NCI-H1092 (cell line): ENCODE results near the gene UTP25.
A peak's percentile ranks its signal among the peaks of the same experiment; 100 is the strongest.
"Not testable (repeated sequence)": the region's sequence is repeated elsewhere in the genome, so short reads cannot be mapped to it uniquely, and the experiment has no call there.

ENCODE experiments used
- DNase-seq: peaks from one replicate; lab custom pipeline; 2025; lab: John Stamatoyannopoulos, UW

Gene UTP25

GRCh38 chr1:209871430-209871829 lies 43.7 kb downstream of the UTP25 start:
- DNase-seq, result no peak

- no peak for DNase-seq
Observed at GRCh38 chr1:209873067-209873799, 45.5 kb downstream of the UTP25 start.

GRCh38 chr1:209875515-209875914 lies 47.7 kb downstream of the UTP25 start:
- peak; percentile 68 for DNase-seq

- no peak for DNase-seq
Observed at GRCh38 chr1:209876078-209876800, 48.5 kb downstream of the UTP25 start.

- no peak for DNase-seq
Observed at GRCh38 chr1:209877087-209877764, 49.5 kb downstream of the UTP25 start.

- DNase-seq, result no peak
Observed at GRCh38 chr1:209878964-209879363, 51.2 kb downstream of the UTP25 start.

- no peak for DNase-seq
Observed at GRCh38 chr1:209879539-209879938, 51.8 kb downstream of the UTP25 start.

- DNase-seq, result no peak
Observed at GRCh38 chr1:209880031-209880430, 52.3 kb downstream of the UTP25 start.

- DNase-seq, result no peak
Observed at GRCh38 chr1:209881619-209882018, 53.8 kb downstream of the UTP25 start.

- DNase-seq, result no peak
Observed at GRCh38 chr1:209882286-209882685, 54.5 kb downstream of the UTP25 start.

GRCh38 chr1:209882942-209883340 lies 55.2 kb downstream of the UTP25 start:
- DNase-seq, result no peak

GRCh38 chr1:209883341-209883971 lies 55.7 kb downstream of the UTP25 start:
- DNase-seq, result no peak

- DNase-seq, result no peak
Observed at GRCh38 chr1:209884249-209884648, 56.5 kb downstream of the UTP25 start.

GRCh38 chr1:209884665-209885117 lies 56.9 kb downstream of the UTP25 start:
- DNase-seq, result no peak

- DNase-seq, result no peak
Observed at GRCh38 chr1:209885403-209886218, 57.8 kb downstream of the UTP25 start.

- DNase-seq, result no peak
Observed at GRCh38 chr1:209886219-209886536, 58.4 kb downstream of the UTP25 start.

- DNase-seq, result not testable (repeated sequence)
Observed at GRCh38 chr1:209888291-209889076, 60.7 kb downstream of the UTP25 start.

- DNase-seq, result no peak
Observed at GRCh38 chr1:209889077-209889418, 61.3 kb downstream of the UTP25 start.

GRCh38 chr1:209890641-209891330 lies 63.0 kb downstream of the UTP25 start:
- DNase-seq, result no peak

GRCh38 chr1:209893751-209894150 lies 66.0 kb downstream of the UTP25 start:
- no peak for DNase-seq
